ENCODE data around the gene ABCA9. TPM values are rescaled to one million over a fixed set of nuclear protein-coding genes. Genes with fewer than 3 reads are reported as not detected.
"Not testable (repeated sequence)": the region's sequence is repeated elsewhere in the genome, so short reads cannot be mapped to it uniquely, and the experiment has no call there.

Gene ABCA9
- polyA plus RNA-seq, 2 of the 4 experiments (the other 2 are of a cell fraction) = 0.01 TPM; not detected in 1

DNA sequence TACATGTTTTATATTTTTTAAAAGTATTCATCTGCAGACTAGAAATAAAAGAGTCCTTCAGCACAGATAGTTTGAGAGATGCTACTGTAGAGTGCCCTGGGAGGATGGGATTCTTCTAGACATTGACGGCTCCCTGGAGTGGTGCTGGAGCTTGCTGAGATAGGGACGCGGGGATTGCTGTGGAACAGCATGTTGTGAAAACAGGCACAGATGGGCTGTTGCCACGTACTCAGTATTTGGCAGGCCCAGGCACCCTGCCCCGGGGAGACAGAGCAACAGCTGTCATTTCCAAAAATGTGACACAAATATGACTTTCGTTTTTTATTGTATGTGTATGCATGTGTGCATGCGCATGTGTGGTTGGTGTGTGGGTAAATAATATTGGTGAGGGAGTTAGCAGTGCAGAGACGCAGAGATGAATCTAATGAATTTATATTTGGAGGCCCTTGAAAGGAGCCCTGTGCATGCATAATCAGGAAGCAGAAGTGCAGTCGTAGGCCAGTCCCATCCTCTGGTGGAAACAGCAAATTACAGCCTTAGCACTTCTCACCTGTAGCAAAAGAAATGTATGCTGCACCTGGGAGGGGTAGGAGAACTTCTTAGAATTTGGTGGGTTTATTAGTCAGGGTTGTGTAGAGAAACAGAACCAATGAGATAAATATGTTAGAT, 99.4 kb downstream of the ABCA9 start:
- Histone ChIP-seq H3K27ac (no peak overlapping the region), H3K9me3 (0 out of 3 replicates have a peak, but pooled peaks cover 5% of the 10 kb centered on the region), H3K4me1 (no peaks in the 10 kb centered on the region), H3K4me3 (no peak overlapping the region), H3K4me2 (no peak overlapping the region)
- TF ChIP-seq RAD21 (conservative IDR thresholded peaks at IDR 0.05 in 1 of 2, IDR thresholded peaks at IDR 0.05 in 1 of 2) (no peak), FOXS1 (CRISPR knock-in tag; IDR thresholded peaks at IDR 0.05) (no peak), NR3C1 (IDR thresholded peaks at IDR 0.05) (no peak), SMC3 (IDR thresholded peaks at IDR 0.05) (no peak)
- TF ChIP-seq, protein P1, sequence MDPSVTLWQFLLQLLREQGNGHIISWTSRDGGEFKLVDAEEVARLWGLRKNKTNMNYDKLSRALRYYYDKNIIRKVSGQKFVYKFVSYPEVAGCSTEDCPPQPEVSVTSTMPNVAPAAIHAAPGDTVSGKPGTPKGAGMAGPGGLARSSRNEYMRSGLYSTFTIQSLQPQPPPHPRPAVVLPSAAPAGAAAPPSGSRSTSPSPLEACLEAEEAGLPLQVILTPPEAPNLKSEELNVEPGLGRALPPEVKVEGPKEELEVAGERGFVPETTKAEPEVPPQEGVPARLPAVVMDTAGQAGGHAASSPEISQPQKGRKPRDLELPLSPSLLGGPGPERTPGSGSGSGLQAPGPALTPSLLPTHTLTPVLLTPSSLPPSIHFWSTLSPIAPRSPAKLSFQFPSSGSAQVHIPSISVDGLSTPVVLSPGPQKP (IDR thresholded peaks at IDR 0.05; ENCODE audit: low read depth, low read length) = no peak
- no peak for FAIRE-seq
- 50% methylated on average over 9 of the region's 9 CpGs for WGBS (ENCODE audit: missing lambda C conversion rate)
- ChIA-PET POLR2A (no interaction called here), CTCF (interaction anchor here (1.2 kb wide), 1 partner anchor 175 kb away, joined by 3 read pairs; no protein-coding TSS in a partner anchor)
- DNase-seq (ENCODE audit: low read depth in 1 of 2, low spot score in 1 of 2) = no peak
- no peak for ATAC-seq

DNA sequence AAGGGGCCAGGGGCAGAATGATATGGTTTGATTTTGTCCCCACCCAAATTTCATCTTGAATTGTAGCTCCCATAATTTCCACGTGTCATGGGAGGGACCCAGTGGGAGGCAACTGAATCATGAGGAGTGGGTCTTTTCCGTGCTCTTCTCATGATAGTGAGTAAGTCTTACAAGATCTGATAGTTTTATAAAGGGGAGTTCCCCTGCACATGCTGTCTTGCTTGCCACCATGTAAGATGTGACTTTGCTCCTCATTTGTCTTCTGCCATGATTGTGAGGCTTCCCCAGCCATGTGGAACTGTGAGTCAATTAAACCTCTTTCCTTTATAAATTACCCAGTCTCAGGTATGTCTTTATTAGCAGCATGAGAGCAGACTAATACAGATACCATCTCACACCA, 101.6 kb downstream of the ABCA9 start:
- ATAC-seq; H3K4me1 ChIP-seq; POLR2A ChIA-PET; H3K27ac ChIP-seq; H3K4me3 ChIP-seq; H3K4me2 ChIP-seq; DNase-seq (ENCODE audit: low read depth in 1 of 2, low spot score in 1 of 2); H3K9me3 ChIP-seq; FAIRE-seq: not testable (repeated sequence)
- WGBS (ENCODE audit: missing lambda C conversion rate) = 11% methylated on average over 2 of the region's 2 CpGs
- CTCF ChIA-PET = interaction anchor here (0.9 kb wide), 1 partner anchor 24 kb away, joined by 3 read pairs; no protein-coding TSS in a partner anchor

DNA sequence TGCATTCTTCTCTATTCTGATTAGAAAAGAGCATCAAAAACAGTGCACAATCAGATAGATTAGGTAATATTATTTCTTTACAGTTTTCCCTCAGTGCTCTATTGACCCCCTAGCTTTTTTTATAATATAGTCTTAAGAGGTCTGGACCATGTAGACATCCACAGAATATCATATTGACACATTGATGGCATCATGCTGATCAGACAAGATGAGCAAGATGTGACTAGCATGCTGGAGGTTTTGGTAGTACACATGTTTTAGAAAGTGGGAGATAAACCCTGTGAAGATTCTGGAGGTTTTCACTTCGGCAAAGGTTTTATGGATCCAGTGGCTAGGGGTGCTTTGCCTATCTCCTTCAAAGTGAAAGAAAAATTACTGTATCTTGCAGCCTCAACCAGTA, 102.8 kb downstream of the ABCA9 start:
- TF ChIP-seq TFCP2L1 (CRISPR knock-in tag; IDR thresholded peaks at IDR 0.05) = no peak
- no peak for TF ChIP-seq RAD21 (conservative IDR thresholded peaks at IDR 0.05 in 1 of 2, IDR thresholded peaks at IDR 0.05 in 1 of 2)
- no peak for TF ChIP-seq SMC3 (IDR thresholded peaks at IDR 0.05)
- TF ChIP-seq, protein P2, sequence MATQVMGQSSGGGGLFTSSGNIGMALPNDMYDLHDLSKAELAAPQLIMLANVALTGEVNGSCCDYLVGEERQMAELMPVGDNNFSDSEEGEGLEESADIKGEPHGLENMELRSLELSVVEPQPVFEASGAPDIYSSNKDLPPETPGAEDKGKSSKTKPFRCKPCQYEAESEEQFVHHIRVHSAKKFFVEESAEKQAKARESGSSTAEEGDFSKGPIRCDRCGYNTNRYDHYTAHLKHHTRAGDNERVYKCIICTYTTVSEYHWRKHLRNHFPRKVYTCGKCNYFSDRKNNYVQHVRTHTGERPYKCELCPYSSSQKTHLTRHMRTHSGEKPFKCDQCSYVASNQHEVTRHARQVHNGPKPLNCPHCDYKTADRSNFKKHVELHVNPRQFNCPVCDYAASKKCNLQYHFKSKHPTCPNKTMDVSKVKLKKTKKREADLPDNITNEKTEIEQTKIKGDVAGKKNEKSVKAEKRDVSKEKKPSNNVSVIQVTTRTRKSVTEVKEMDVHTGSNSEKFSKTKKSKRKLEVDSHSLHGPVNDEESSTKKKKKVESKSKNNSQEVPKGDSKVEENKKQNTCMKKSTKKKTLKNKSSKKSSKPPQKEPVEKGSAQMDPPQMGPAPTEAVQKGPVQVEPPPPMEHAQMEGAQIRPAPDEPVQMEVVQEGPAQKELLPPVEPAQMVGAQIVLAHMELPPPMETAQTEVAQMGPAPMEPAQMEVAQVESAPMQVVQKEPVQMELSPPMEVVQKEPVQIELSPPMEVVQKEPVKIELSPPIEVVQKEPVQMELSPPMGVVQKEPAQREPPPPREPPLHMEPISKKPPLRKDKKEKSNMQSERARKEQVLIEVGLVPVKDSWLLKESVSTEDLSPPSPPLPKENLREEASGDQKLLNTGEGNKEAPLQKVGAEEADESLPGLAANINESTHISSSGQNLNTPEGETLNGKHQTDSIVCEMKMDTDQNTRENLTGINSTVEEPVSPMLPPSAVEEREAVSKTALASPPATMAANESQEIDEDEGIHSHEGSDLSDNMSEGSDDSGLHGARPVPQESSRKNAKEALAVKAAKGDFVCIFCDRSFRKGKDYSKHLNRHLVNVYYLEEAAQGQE (IDR thresholded peaks at IDR 0.05) = no peak
- no peak for TF ChIP-seq NFE2L2 (conservative IDR thresholded peaks at IDR 0.05; ENCODE audit: low read length)
- TF ChIP-seq SREBF2 (IDR thresholded peaks at IDR 0.05) = no peak
- TF ChIP-seq RNF2 (IDR thresholded peaks at IDR 0.05; ENCODE audit: borderline replicate concordance, low read depth) = no peak
- no peak for TF ChIP-seq EHMT2 (IDR thresholded peaks at IDR 0.05; ENCODE audit: low read depth)
- TF ChIP-seq ZFP36 (IDR thresholded peaks at IDR 0.05; ENCODE audit: borderline replicate concordance, partially characterized antibody) = no peak
- no peak for TF ChIP-seq HDAC2 (IDR thresholded peaks at IDR 0.05)
- no peak for TF ChIP-seq ZNF302 (CRISPR knock-in tag; IDR thresholded peaks at IDR 0.05)
- no peak for TF ChIP-seq MAFK (IDR thresholded peaks at IDR 0.05; ENCODE audit: partially characterized antibody)
- TF ChIP-seq BHLHE40 (IDR thresholded peaks at IDR 0.05; ENCODE audit: low read depth, low read length) = no peak
- no peak for TF ChIP-seq JUNB (IDR thresholded peaks at IDR 0.05)
- no peak for TF ChIP-seq CBX8 (IDR thresholded peaks at IDR 0.05)
- TF ChIP-seq HEYL (CRISPR knock-in tag; IDR thresholded peaks at IDR 0.05) = no peak
- DNase-seq (ENCODE audit: low read depth in 1 of 2, low spot score in 1 of 2) (no peak), FAIRE-seq (no peak), ATAC-seq (no peak)
- 48% methylated on average over 1 of the region's 1 CpG for WGBS (ENCODE audit: missing lambda C conversion rate)
- ChIA-PET POLR2A (no interaction called here), CTCF (interaction anchor here (1.4 kb wide), 1 partner anchor 53 kb away, joined by 3 read pairs; no protein-coding TSS in a partner anchor)
- Histone ChIP-seq H3K27ac (no peak overlapping the region), H3K4me2 (no peak overlapping the region), H3K4me1 (no peaks in the 10 kb centered on the region), H3K9me3 (0 out of 3 replicates have a peak, but pooled peaks cover 5% of the 10 kb centered on the region), H3K4me3 (no peak overlapping the region)

All from A549 (cell line).